Esophagus muscularis mucosa (tissue), 3 donors: ENCODE results near the gene ELL3.

ENCODE experiments used
- POLR2A ChIP-seq: fragments of 450-650 bp; IDR thresholded peaks from one replicate; pipeline ENCODE4 v1.6.1; 2017; ENCODE audit warnings: antibody characterized with exemption, moderate library complexity, mild to moderate bottlenecking, low read depth
- TF ChIP-seq, protein P1 (sequence below), 3 experiments: fragments of 200-600 bp in 2 of 3; fragments of 450-650 bp in 1 of 3; sonication (generic) in 2 of 3; IDR thresholded peaks; one replicate each; pipeline ENCODE4 v1.5.1; 2017 to 2019; ENCODE audit warnings: antibody characterized with exemption in 3 of 3, mild to moderate bottlenecking in 2 of 3, moderate library complexity in 1 of 3

DNA sequence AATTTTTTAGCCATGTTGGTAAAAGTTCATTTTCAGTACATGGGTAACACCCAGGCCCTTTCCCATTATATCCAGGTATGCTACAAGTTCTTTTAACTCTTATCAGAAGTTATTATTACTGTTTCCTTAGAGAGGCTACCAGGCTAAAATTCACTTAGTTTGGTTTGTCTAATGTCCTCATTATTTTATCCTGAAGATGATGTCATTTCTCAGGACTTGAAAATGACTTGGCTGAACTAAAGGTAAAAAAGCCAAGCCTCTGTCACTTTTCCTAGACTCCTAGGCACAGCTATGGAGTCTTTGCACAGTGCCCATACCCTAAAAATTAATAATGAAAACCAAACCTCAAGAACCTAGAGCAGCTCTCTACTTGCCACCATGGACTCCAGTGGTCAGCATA, 4.1 kb downstream of the ELL3 start:
- no peak for TF ChIP-seq POLR2A
- TF ChIP-seq, protein P1, sequence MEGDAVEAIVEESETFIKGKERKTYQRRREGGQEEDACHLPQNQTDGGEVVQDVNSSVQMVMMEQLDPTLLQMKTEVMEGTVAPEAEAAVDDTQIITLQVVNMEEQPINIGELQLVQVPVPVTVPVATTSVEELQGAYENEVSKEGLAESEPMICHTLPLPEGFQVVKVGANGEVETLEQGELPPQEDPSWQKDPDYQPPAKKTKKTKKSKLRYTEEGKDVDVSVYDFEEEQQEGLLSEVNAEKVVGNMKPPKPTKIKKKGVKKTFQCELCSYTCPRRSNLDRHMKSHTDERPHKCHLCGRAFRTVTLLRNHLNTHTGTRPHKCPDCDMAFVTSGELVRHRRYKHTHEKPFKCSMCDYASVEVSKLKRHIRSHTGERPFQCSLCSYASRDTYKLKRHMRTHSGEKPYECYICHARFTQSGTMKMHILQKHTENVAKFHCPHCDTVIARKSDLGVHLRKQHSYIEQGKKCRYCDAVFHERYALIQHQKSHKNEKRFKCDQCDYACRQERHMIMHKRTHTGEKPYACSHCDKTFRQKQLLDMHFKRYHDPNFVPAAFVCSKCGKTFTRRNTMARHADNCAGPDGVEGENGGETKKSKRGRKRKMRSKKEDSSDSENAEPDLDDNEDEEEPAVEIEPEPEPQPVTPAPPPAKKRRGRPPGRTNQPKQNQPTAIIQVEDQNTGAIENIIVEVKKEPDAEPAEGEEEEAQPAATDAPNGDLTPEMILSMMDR (IDR thresholded peaks at IDR 0.05), result no peak
